H1 (cell line): ENCODE data around the gene ACY1. TPM values are rescaled to one million over a fixed set of nuclear protein-coding genes. Genes with fewer than 3 reads are reported as not detected.

Source experiments
- CTCF ChIA-PET: fragments of 300-600 bp; sonication (Branson Sonifier 250); formaldehyde crosslinking; loops from one replicate; lab custom pipeline; 2021; ENCODE audit not compliant: partially characterized antibody; lab: Charles Lee
- POLR2A ChIA-PET: fragments of 300-600 bp; sonication (Branson Sonifier 250); formaldehyde crosslinking; loops from one replicate; lab custom pipeline; 2021; ENCODE audit warnings: inconsistent platforms; ENCODE audit not compliant: partially characterized antibody; lab: Charles Lee
- DNase-seq, 2 experiments: peaks; one replicate each; pipeline versions ENCODE4 v3.0.0 to v3.0.0-alpha.2; 2010 to 2022; ENCODE audit warnings: low spot score in 2 of 2, low read depth in 1 of 2, mixed read lengths in 1 of 2
- FAIRE-seq: peaks from 2 replicates; lab custom pipeline; 2011; peaks lifted over from hg19 to GRCh38; lab: Jason Lieb, UNC
- H2AFZ ChIP-seq: 2 replicates; pipeline ENCODE4 v1.8.1; 2012; ENCODE audit warnings: low read length, inconsistent platforms
- H2AK5ac ChIP-seq: 2 replicates; pipeline ENCODE4 v1.6.1; 2013; ENCODE audit warnings: low read depth, low read length
- H2BK120ac ChIP-seq: replicated peaks from 2 replicates; pipeline ENCODE3; 2013; ENCODE audit warnings: low read depth, low read length, inconsistent platforms
- H2BK12ac ChIP-seq: 2 replicates; pipeline ENCODE4 v1.6.1; 2013; ENCODE audit warnings: low read depth, low read length
- H2BK15ac ChIP-seq: 2 replicates; pipeline ENCODE4 v1.6.1; 2013; ENCODE audit warnings: low read length
- H2BK20ac ChIP-seq: 2 replicates; pipeline ENCODE4 v1.6.1; 2013; ENCODE audit warnings: low read length
- H2BK5ac ChIP-seq: 2 replicates; pipeline ENCODE4 v1.6.1; 2013; ENCODE audit warnings: low read depth, low read length
- H3K14ac ChIP-seq: 2 replicates; pipeline ENCODE4 v1.6.1; 2013; ENCODE audit warnings: inconsistent platforms; ENCODE audit not compliant: insufficient read length
- H3K18ac ChIP-seq: 2 replicates; pipeline ENCODE4 v1.6.1; 2013; ENCODE audit warnings: low read length; ENCODE audit errors: extremely low read depth
- H3K23ac ChIP-seq: 2 replicates; pipeline ENCODE4 v1.6.1; 2013; ENCODE audit warnings: inconsistent platforms; ENCODE audit not compliant: insufficient read length
- H3K23me2 ChIP-seq: 2 replicates; pipeline ENCODE4 v1.6.1; 2013; ENCODE audit warnings: low read depth, low read length
- H3K27ac ChIP-seq: 2 replicates; pipeline ENCODE4 v1.6.1; 2011; ENCODE audit warnings: low read depth, low read length, inconsistent platforms
- H3K27me3 ChIP-seq, 4 experiments: replicated peaks in 1 of 4; 1 replicate in 1 of 4; 2 replicates in 3 of 4; pipeline versions ENCODE4 v1.6.1 to v1.8.1; 2011 to 2013; ENCODE audit warnings: low read length in 3 of 4, mild to moderate bottlenecking in 3 of 4, inconsistent platforms in 2 of 4, mixed read lengths in 2 of 4, moderate library complexity in 1 of 4; ENCODE audit not compliant: control insufficient read depth in 3 of 4, insufficient read depth in 3 of 4; ENCODE audit errors: extremely low read depth in 1 of 4
- H3K36me3 ChIP-seq, 4 experiments: 2 replicates each; pipeline versions ENCODE4 v1.6.1 to v1.8.1; 2011 to 2013; ENCODE audit warnings: mild to moderate bottlenecking in 4 of 4, low read length in 3 of 4, moderate library complexity in 2 of 4, control low read depth in 1 of 4, inconsistent platforms in 1 of 4; ENCODE audit not compliant: insufficient read depth in 4 of 4, control insufficient read depth in 2 of 4
- H3K4ac ChIP-seq: replicated peaks from 2 replicates; pipeline ENCODE3; 2013; ENCODE audit warnings: low read length, low read depth, mixed read lengths, inconsistent platforms; ENCODE audit not compliant: insufficient read length
- H3K4me1 ChIP-seq, 4 experiments: replicated peaks in 1 of 4; 1 replicate in 1 of 4; 2 replicates in 3 of 4; pipeline versions ENCODE4 v1.6.1 to v1.8.1; 2011 to 2013; ENCODE audit warnings: low read length in 3 of 4, inconsistent platforms in 2 of 4, mixed read lengths in 1 of 4; ENCODE audit not compliant: insufficient read depth in 4 of 4, control insufficient read depth in 3 of 4
- H3K4me2 ChIP-seq, 2 experiments: 2 replicates each; pipeline versions ENCODE4 v1.6.1 to v1.8.1; 2011 to 2013; ENCODE audit warnings: low read depth in 2 of 2, low read length in 2 of 2, control low read depth in 1 of 2, inconsistent platforms in 1 of 2, mild to moderate bottlenecking in 1 of 2; ENCODE audit not compliant: insufficient read depth in 1 of 2
- H3K4me3 ChIP-seq, 4 experiments: fragments of 200-600, 300-600 bp in 1 of 4; sonication (generic), shearing (Covaris generic), sonication (Bioruptor Twin) in 1 of 4; 2 replicates each; pipeline versions ENCODE4 v1.5.1 to v1.8.1; 2011 to 2016; ENCODE audit warnings: low read length in 4 of 4, low read depth in 3 of 4, control low read depth in 2 of 4, inconsistent platforms in 2 of 4, mild to moderate bottlenecking in 2 of 4, mixed read lengths in 1 of 4, moderate library complexity in 1 of 4; ENCODE audit not compliant: insufficient read depth in 2 of 4; ENCODE audit errors: extremely low read depth in 1 of 4
- H3K56ac ChIP-seq: replicated peaks from 2 replicates; pipeline ENCODE3; 2013; ENCODE audit warnings: low read depth, mild to moderate bottlenecking, mixed read lengths, low read length, inconsistent platforms; ENCODE audit not compliant: insufficient read length
- H3K79me1 ChIP-seq: 2 replicates; pipeline ENCODE4 v1.6.1; 2013; ENCODE audit warnings: low read depth, low read length, control low read depth
- H3K79me2 ChIP-seq, 2 experiments: 2 replicates each; pipeline versions ENCODE4 v1.6.1 to v1.8.1; 2012 to 2013; ENCODE audit warnings: low read length in 2 of 2, mild to moderate bottlenecking in 2 of 2, inconsistent platforms in 1 of 2; ENCODE audit not compliant: insufficient read depth in 2 of 2, control insufficient read depth in 1 of 2
- H3K9ac ChIP-seq, 4 experiments: replicated peaks in 1 of 4; 1 replicate in 1 of 4; 2 replicates in 3 of 4; pipeline versions ENCODE4 v1.6.1 to v1.8.1; 2011 to 2013; ENCODE audit warnings: low read depth in 3 of 4, low read length in 3 of 4, control low read depth in 2 of 4, mild to moderate bottlenecking in 2 of 4, moderate library complexity in 2 of 4, inconsistent platforms in 1 of 4; ENCODE audit errors: extremely low read depth in 1 of 4
- H3K9me3 ChIP-seq, 2 experiments: 2 replicates each; pipeline versions ENCODE4 v1.6.1 to v1.8.1; 2012 to 2013; ENCODE audit warnings: mild to moderate bottlenecking in 2 of 2, moderate library complexity in 2 of 2, control low read depth in 1 of 2, inconsistent platforms in 1 of 2, low read depth in 1 of 2, low read length in 1 of 2, mixed read lengths in 1 of 2; ENCODE audit not compliant: insufficient read depth in 2 of 2
- H4K20me1 ChIP-seq, 2 experiments: replicated peaks in 1 of 2; 2 replicates each; pipeline versions ENCODE3 to v1.8.1; 2011 to 2013; ENCODE audit warnings: inconsistent platforms in 2 of 2, low read length in 2 of 2, mild to moderate bottlenecking in 1 of 2; ENCODE audit not compliant: insufficient read depth in 2 of 2, control insufficient read depth in 1 of 2
- H4K5ac ChIP-seq: 2 replicates; pipeline ENCODE4 v1.6.1; 2013; ENCODE audit warnings: low read length, low read depth, mixed read lengths, inconsistent platforms; ENCODE audit not compliant: insufficient read length
- H4K8ac ChIP-seq: 2 replicates; pipeline ENCODE4 v1.8.0; 2013; ENCODE audit warnings: mild to moderate bottlenecking, moderate library complexity, low read length, inconsistent platforms; ENCODE audit not compliant: insufficient read depth; ENCODE audit errors: extremely low read depth
- H4K91ac ChIP-seq: replicated peaks from 2 replicates; pipeline ENCODE3; 2013; ENCODE audit warnings: low read length, mixed read lengths, inconsistent platforms; ENCODE audit not compliant: insufficient read length
- EZH2 ChIP-seq: fragments of 200-600 bp; sonication (generic); IDR thresholded peaks from 2 replicates; pipeline ENCODE4 v1.7.1; 2012; ENCODE audit warnings: low read depth, mild to moderate bottlenecking, moderate library complexity, low read length, inconsistent platforms; ENCODE audit not compliant: severe bottlenecking
- GTF2F1 ChIP-seq: IDR thresholded peaks from 2 replicates; pipeline ENCODE4 v1.6.1; 2012; ENCODE audit warnings: low read depth, low read length, improper control_type of control experiment, borderline replicate concordance
- SIX5 ChIP-seq: IDR thresholded peaks from 2 replicates; pipeline ENCODE4 v1.6.1; 2011; ENCODE audit warnings: mild to moderate bottlenecking, low read depth, low read length
- SP2 ChIP-seq: IDR thresholded peaks from 2 replicates; pipeline ENCODE4 v1.6.1; 2012; ENCODE audit warnings: mild to moderate bottlenecking, low read length, inconsistent platforms
- WGBS, 2 experiments: shearing (Covaris generic) in 1 of 2; methylation state at CpG; one replicate each; pipeline versions ENCODE4 v1.1.6 to v1.1.7; 2013 to 2015; ENCODE audit warnings: low lambda C conversion rate in 2 of 2, mixed read lengths in 2 of 2, inconsistent platforms in 1 of 2, low coverage in 1 of 2, missing lambda C conversion rate in 1 of 2; ENCODE audit not compliant: insufficient replicate concordance in 2 of 2, insufficient coverage in 1 of 2, insufficient read length in 1 of 2; ENCODE audit errors: extremely low coverage in 1 of 2, missing lambda C conversion rate in 1 of 2; 5-methylcytosine and 5-hydroxymethylcytosine counted together
- polyA plus RNA-seq, 7 experiments: library from polyadenylated mRNA; depleted of rRNA in 3 of 7; stranded (reverse) in 5 of 7; unstranded in 2 of 7; fragments of >200 nt in 5 of 7; fragments of 200-250 nt in 2 of 7; gene quantifications; 1 replicate in 5 of 7; 2 replicates in 1 of 7; 4 replicates in 1 of 7; pipeline versions ENCODE4 v1.2.1 to v1.2.3, GENCODE V29; 2011 to 2013; ENCODE audit warnings: missing spikeins in 2 of 7, mixed read lengths in 2 of 7
- total RNA-seq: library from RNA; stranded (reverse); fragmentation: NEBNext Ultra II Directional; extraction: Animal tissue kit (Norgen Biotek cat#: 25700); gene quantifications from 2 replicates; pipeline ENCODE4 v1.2.1, GENCODE V29; 2021

ACY1 gene
- total and polyA plus RNA-seq, 2 of the 8 experiments (the other 6 are each of a cell fraction or from before 2014, with no cell fraction given): 48.3 to 113 TPM

DNA sequence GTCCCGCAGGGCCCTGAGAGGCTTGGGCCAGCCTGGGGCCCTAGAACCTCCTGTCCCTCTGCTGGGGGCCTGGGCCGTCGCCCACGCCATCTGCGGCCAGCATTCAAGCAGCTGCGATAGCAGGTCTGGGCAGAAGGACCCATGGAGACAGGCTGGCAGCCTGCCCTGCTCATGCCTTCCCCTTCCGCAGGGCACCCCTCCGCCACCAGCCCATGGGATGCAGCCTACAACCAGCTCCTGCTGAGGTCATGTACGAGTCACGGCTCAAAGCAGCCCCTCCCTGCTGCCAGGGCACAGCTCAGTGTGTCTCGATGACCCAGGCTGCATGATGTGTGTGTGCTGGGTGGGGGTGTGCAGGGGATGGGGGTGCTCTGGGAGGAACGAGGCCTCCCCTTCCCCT is 45.2 kb downstream of the ACY1 start:
- Histone ChIP-seq H2BK120ac (no peak overlapping the region), H2BK12ac (0 out of 2 replicates have a peak overlapping the region, but pooled peaks have one; percentile 27), H3K56ac (no peak overlapping the region), H3K4me3 (no peak overlapping the region), H3K14ac (no peak overlapping the region), H4K20me1 (no peaks in the 10 kb centered on the region), H2BK5ac (no peak overlapping the region; the same call in 1 of the 2 replicates), H2AK5ac (no peak overlapping the region), H3K18ac (no peak overlapping the region), H3K9ac (no peak overlapping the region), H3K4ac (no peak overlapping the region), H3K27ac (no peak overlapping the region), H4K5ac (no peak overlapping the region), H3K23ac (no peak overlapping the region), H2BK15ac (no peak overlapping the region), H4K91ac (no peak overlapping the region), H3K4me2 (no peak overlapping the region), H3K4me1 (peaks cover 0 to 2% (median 0%) of the 10 kb centered on the region in 4 experiments; a peak in 2 of 7 replicates), H3K79me2 (no peaks in the 10 kb centered on the region), H3K23me2 (no peaks in the 10 kb centered on the region), H2BK20ac (no peak overlapping the region), H3K36me3 (no peaks in the 10 kb centered on the region), H3K79me1 (no peaks in the 10 kb centered on the region), H3K27me3 (no peaks in the 10 kb centered on the region), H4K8ac (no peak overlapping the region), H2AFZ (no peak overlapping the region), H3K9me3 (no peaks in the 10 kb centered on the region)
- FAIRE-seq: no peak
- WGBS, 2 experiments: 94% methylated on average over 11 of the region's 12 CpGs; no CpG with 5 or more reads in 1 of the 2 experiments
- DNase-seq: no peak
- POLR2A ChIA-PET: interaction anchor here (0.7 to 1.7 kb wide), 4 partner anchors 9 to 96 kb away, joined by 3 to 4 read pairs (median 3); no protein-coding TSS in a partner anchor
- TF ChIP-seq EZH2 (no peak), SIX5 (no peak), SP2 (no peak), GTF2F1 (no peak)
- CTCF ChIA-PET: interaction anchor here (0.6 to 9.4 kb wide), 8 partner anchors 9 to 360 kb away, joined by 3 to 124 read pairs (median 12); no protein-coding TSS in a partner anchor
